NCI-H2171 treated with DMSO at 0.1 percent for 48 hours (cell line): ENCODE results near the gene FAM111B.
"Not testable (repeated sequence)": the region's sequence is repeated elsewhere in the genome, so short reads cannot be mapped to it uniquely, and the experiment has no call there.

ENCODE experiments used
- DNase-seq: peaks from one replicate; lab custom pipeline; 2025; lab: John Stamatoyannopoulos, UW

FAM111B gene

GRCh38 chr11:59106363-59107336, at the start of gene FAM111B:
Gene FAM111B, plus strand, starts transcription at chr11:59107237. Its CDS starts 2,389 bp downstream, at chr11:59109626.
- peak; percentile 85 for DNase-seq

GRCh38 chr11:59058120-59059033, 48.7 kb upstream of the FAM111B start:
- peak; percentile 42 for DNase-seq

GRCh38 chr11:59060096-59060495, 46.9 kb upstream of the FAM111B start:
- not testable (repeated sequence) for DNase-seq

GRCh38 chr11:59062602-59063529, 44.2 kb upstream of the FAM111B start:
- no peak for DNase-seq

- DNase-seq, result not testable (repeated sequence)
Observed at GRCh38 chr11:59063996-59064727, 42.9 kb upstream of the FAM111B start.

- DNase-seq, result no peak
Observed at GRCh38 chr11:59069087-59069486, 38.0 kb upstream of the FAM111B start.

GRCh38 chr11:59076876-59077571, 30.0 kb upstream of the FAM111B start:
- no peak for DNase-seq

GRCh38 chr11:59078435-59078834, 28.6 kb upstream of the FAM111B start:
- no peak for DNase-seq

- DNase-seq, result no peak
Observed at GRCh38 chr11:59079086-59079485, 28.0 kb upstream of the FAM111B start.

- not testable (repeated sequence) for DNase-seq
Observed at GRCh38 chr11:59080421-59080820, 26.6 kb upstream of the FAM111B start.

GRCh38 chr11:59081430-59082020, 25.5 kb upstream of the FAM111B start:
- DNase-seq, result not testable (repeated sequence)

GRCh38 chr11:59086007-59086406, 21.0 kb upstream of the FAM111B start, which contains the start of gene GLYATL1B:
Gene GLYATL1B, plus strand, starts transcription at chr11:59086307. Its CDS starts 0 bp downstream, at chr11:59086307.
- DNase-seq, result not testable (repeated sequence)

- DNase-seq, result no peak
Observed at GRCh38 chr11:59088162-59088561, 18.9 kb upstream of the FAM111B start.

GRCh38 chr11:59093576-59093975, 13.5 kb upstream of the FAM111B start:
- not testable (repeated sequence) for DNase-seq

- not testable (repeated sequence) for DNase-seq
Observed at GRCh38 chr11:59095225-59095624, 11.8 kb upstream of the FAM111B start.

GRCh38 chr11:59095972-59096575, 11.0 kb upstream of the FAM111B start:
- DNase-seq, result not testable (repeated sequence)

- no peak for DNase-seq
Observed at GRCh38 chr11:59097113-59097708, 9.8 kb upstream of the FAM111B start.

- not testable (repeated sequence) for DNase-seq
Observed at GRCh38 chr11:59097938-59098337, 9.1 kb upstream of the FAM111B start.
